ENCODE results near the gene FAM114A2.

Gene FAM114A2

DNA sequence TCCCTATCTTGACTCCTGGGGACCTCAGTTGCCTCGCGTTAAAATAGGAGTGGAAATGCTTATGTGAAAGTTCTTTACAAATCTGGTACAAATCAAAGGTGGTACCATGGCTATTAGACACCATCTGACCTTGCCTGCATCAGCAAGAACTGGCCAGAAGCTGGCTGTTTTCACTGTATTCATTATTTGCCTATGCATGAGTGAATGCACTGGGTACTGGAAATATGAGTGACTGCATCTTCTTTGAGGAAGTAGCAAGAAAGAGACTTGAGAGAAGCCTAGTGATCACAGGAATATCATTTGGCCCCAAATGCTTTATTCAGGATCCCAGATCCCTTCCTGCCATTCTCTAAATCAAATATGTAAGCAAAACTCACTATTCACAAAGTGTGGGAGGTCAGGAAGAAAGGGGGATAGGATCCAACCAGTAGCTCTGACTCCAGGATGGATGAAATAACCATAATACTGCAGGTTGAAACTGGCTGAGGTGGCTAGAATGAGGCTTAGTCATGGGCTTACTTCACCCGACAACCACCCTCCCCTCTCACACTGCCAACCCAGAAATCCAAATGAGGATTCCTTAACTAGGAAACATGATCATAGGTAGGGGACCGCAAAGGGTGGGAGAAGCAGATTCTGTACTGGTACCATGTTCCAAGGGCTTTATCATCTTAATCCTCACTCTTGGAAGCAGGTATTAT, 56.7 kb downstream of the FAM114A2 start:
- DNase-seq (ENCODE audit: low read depth) = no peak
- in situ Hi-C loops (cut with HindIII; ENCODE audit: low sequenced_read_pairs) = no loop called here
- TF ChIP-seq, protein P1, sequence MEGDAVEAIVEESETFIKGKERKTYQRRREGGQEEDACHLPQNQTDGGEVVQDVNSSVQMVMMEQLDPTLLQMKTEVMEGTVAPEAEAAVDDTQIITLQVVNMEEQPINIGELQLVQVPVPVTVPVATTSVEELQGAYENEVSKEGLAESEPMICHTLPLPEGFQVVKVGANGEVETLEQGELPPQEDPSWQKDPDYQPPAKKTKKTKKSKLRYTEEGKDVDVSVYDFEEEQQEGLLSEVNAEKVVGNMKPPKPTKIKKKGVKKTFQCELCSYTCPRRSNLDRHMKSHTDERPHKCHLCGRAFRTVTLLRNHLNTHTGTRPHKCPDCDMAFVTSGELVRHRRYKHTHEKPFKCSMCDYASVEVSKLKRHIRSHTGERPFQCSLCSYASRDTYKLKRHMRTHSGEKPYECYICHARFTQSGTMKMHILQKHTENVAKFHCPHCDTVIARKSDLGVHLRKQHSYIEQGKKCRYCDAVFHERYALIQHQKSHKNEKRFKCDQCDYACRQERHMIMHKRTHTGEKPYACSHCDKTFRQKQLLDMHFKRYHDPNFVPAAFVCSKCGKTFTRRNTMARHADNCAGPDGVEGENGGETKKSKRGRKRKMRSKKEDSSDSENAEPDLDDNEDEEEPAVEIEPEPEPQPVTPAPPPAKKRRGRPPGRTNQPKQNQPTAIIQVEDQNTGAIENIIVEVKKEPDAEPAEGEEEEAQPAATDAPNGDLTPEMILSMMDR (IDR thresholded peaks at IDR 0.05; ENCODE audit: low read depth, low read length, missing control alignments) = no peak
- no peak overlapping the region for H3K4me3 ChIP-seq (ENCODE audit: low read depth, low read length)

- in situ Hi-C loops (cut with HindIII; ENCODE audit: low sequenced_read_pairs) = no loop called here
- no peak for DNase-seq (ENCODE audit: low read depth)
- no peak overlapping the region for H3K4me3 ChIP-seq (ENCODE audit: low read depth, low read length)
- TF ChIP-seq, protein P1 (IDR thresholded peaks at IDR 0.05; ENCODE audit: low read depth, low read length, missing control alignments) = no peak
Measured at GRCh38 chr5:153979028-153979783, 59.5 kb downstream of the FAM114A2 start.

GRCh38 chr5:153974813-153975163, 63.9 kb downstream of the FAM114A2 start:
- no peak for DNase-seq (ENCODE audit: low read depth)
- no peak overlapping the region for H3K4me3 ChIP-seq (ENCODE audit: low read depth, low read length)
- in situ Hi-C loops (cut with HindIII; ENCODE audit: low sequenced_read_pairs) = no loop called here
- TF ChIP-seq, protein P1 (IDR thresholded peaks at IDR 0.05; ENCODE audit: low read depth, low read length, missing control alignments) = no peak

GRCh38 chr5:153974131-153974812, 64.4 kb downstream of the FAM114A2 start:
- TF ChIP-seq, protein P1 (IDR thresholded peaks at IDR 0.05; ENCODE audit: low read depth, low read length, missing control alignments) = peak; percentile 77
- in situ Hi-C loops (cut with HindIII; ENCODE audit: low sequenced_read_pairs) = no loop called here
- DNase-seq (ENCODE audit: low read depth) = peak; percentile 24
- no peak overlapping the region for H3K4me3 ChIP-seq (ENCODE audit: low read depth, low read length)

- in situ Hi-C loops (cut with HindIII; ENCODE audit: low sequenced_read_pairs) = no loop called here
- DNase-seq (ENCODE audit: low read depth) = no peak
- TF ChIP-seq, protein P1 (IDR thresholded peaks at IDR 0.05; ENCODE audit: low read depth, low read length, missing control alignments) = no peak
- no peak overlapping the region for H3K4me3 ChIP-seq (ENCODE audit: low read depth, low read length)
Measured at GRCh38 chr5:153972240-153972639, 66.5 kb downstream of the FAM114A2 start.

GRCh38 chr5:153970496-153970895, 68.2 kb downstream of the FAM114A2 start:
- TF ChIP-seq, protein P1 (IDR thresholded peaks at IDR 0.05; ENCODE audit: low read depth, low read length, missing control alignments) = no peak
- H3K4me3 ChIP-seq (ENCODE audit: low read depth, low read length) = no peak overlapping the region
- no peak for DNase-seq (ENCODE audit: low read depth)
- in situ Hi-C loops (cut with HindIII; ENCODE audit: low sequenced_read_pairs) = no loop called here
